ENCODE results near the gene NEGR1. TPM values are rescaled to one million over a fixed set of nuclear protein-coding genes. Genes with fewer than 3 reads are reported as not detected.
A peak's percentile ranks its signal among the peaks of the same experiment; 100 is the strongest.

The NEGR1 gene
- total RNA-seq, 1 donor from 2014 or later: 19.2 TPM

GRCh38 chr1:72140222-72140621 is 142.1 kb downstream of the NEGR1 start:
- H3K27ac ChIP-seq: no peak overlapping the region
- no peaks in the 10 kb centered on the region for H3K36me3 ChIP-seq
- no peak overlapping the region for H3K4me3 ChIP-seq
- TF ChIP-seq CTCF (IDR thresholded peaks at IDR 0.05) (no peak), POLR2A (IDR thresholded peaks at IDR 0.05) (no peak), POLR2AphosphoS5 (IDR thresholded peaks at IDR 0.05; ENCODE audit: insufficient read depth in 1 of 2, low read depth in 1 of 2) (no peak)
- no peaks in the 10 kb centered on the region for H3K9me3 ChIP-seq
- no peak for DNase-seq (ENCODE audit: extremely low spot score in 2 of 2)
- H3K4me1 ChIP-seq: no peaks in the 10 kb centered on the region
- no peaks in the 10 kb centered on the region for H3K27me3 ChIP-seq
- intact Hi-C loops (cut with DNase I): no loop called here

GRCh38 chr1:72137656-72138055 is 144.7 kb downstream of the NEGR1 start:
- no peaks in the 10 kb centered on the region for H3K36me3 ChIP-seq
- H3K27me3 ChIP-seq: no peaks in the 10 kb centered on the region
- H3K27ac ChIP-seq: no peak overlapping the region
- no peaks in the 10 kb centered on the region for H3K4me1 ChIP-seq
- intact Hi-C loops (cut with DNase I): no loop called here
- no peaks in the 10 kb centered on the region for H3K9me3 ChIP-seq
- TF ChIP-seq CTCF (IDR thresholded peaks at IDR 0.05) (no peak), POLR2AphosphoS5 (IDR thresholded peaks at IDR 0.05; ENCODE audit: insufficient read depth in 1 of 2, low read depth in 1 of 2) (no peak), POLR2A (IDR thresholded peaks at IDR 0.05) (no peak)
- no peak for DNase-seq (ENCODE audit: extremely low spot score in 2 of 2)
- no peak overlapping the region for H3K4me3 ChIP-seq

GRCh38 chr1:72129869-72130268 is 152.5 kb downstream of the NEGR1 start:
- Histone ChIP-seq H3K4me1 (no peaks in the 10 kb centered on the region), H3K4me3 (no peak overlapping the region), H3K9me3 (no peaks in the 10 kb centered on the region), H3K27me3 (no peaks in the 10 kb centered on the region), H3K27ac (no peak overlapping the region), H3K36me3 (no peaks in the 10 kb centered on the region)
- intact Hi-C loops (cut with DNase I): no loop called here
- TF ChIP-seq CTCF (IDR thresholded peaks at IDR 0.05) (no peak), POLR2AphosphoS5 (IDR thresholded peaks at IDR 0.05; ENCODE audit: insufficient read depth in 1 of 2, low read depth in 1 of 2) (no peak), POLR2A (IDR thresholded peaks at IDR 0.05) (no peak)
- DNase-seq (ENCODE audit: extremely low spot score in 2 of 2): no peak

- no peak for DNase-seq (ENCODE audit: extremely low spot score in 2 of 2)
- Histone ChIP-seq H3K27me3 (no peaks in the 10 kb centered on the region), H3K27ac (peak overlapping the region; percentile 28), H3K36me3 (no peaks in the 10 kb centered on the region), H3K4me3 (no peak overlapping the region), H3K9me3 (no peaks in the 10 kb centered on the region), H3K4me1 (no peaks in the 10 kb centered on the region)
- intact Hi-C loops (cut with DNase I): no loop called here
- TF ChIP-seq CTCF (IDR thresholded peaks at IDR 0.05): no peak
- no peak for TF ChIP-seq POLR2A (IDR thresholded peaks at IDR 0.05)
- peak in 1 of 2 donors; percentile 36 for TF ChIP-seq POLR2AphosphoS5 (IDR thresholded peaks at IDR 0.05; ENCODE audit: insufficient read depth in 1 of 2, low read depth in 1 of 2)
These were observed 160.0 kb downstream of the NEGR1 start for GRCh38 chr1:72122099-72122880.

GRCh38 chr1:72119491-72119890 is 162.8 kb downstream of the NEGR1 start:
- H3K4me1 ChIP-seq: no peaks in the 10 kb centered on the region
- no peaks in the 10 kb centered on the region for H3K9me3 ChIP-seq
- DNase-seq (ENCODE audit: extremely low spot score in 2 of 2): no peak
- H3K27me3 ChIP-seq: no peaks in the 10 kb centered on the region
- intact Hi-C loops (cut with DNase I): no loop called here
- no peak overlapping the region for H3K4me3 ChIP-seq
- no peak overlapping the region for H3K27ac ChIP-seq
- no peaks in the 10 kb centered on the region for H3K36me3 ChIP-seq
- TF ChIP-seq CTCF (IDR thresholded peaks at IDR 0.05) (no peak), POLR2AphosphoS5 (IDR thresholded peaks at IDR 0.05; ENCODE audit: insufficient read depth in 1 of 2, low read depth in 1 of 2) (no peak), POLR2A (IDR thresholded peaks at IDR 0.05) (no peak)
